Right cardiac atrium (tissue), 5 donors: ENCODE data around the gene FHOD1. TPM values are rescaled to one million over a fixed set of nuclear protein-coding genes. Genes with fewer than 3 reads are reported as not detected.
A peak's percentile ranks its signal among the peaks of the same experiment; 100 is the strongest.

ENCODE experiments used
- ATAC-seq, 2 donors: fragments of 200-7000 bp; cut with Tn5 transposase; one replicate each; pipeline versions ENCODE4 v1.8.0 to v1.9.1; 2020; ENCODE audit warnings: moderate library complexity in 2 of 2, mild to moderate bottlenecking in 1 of 2
- DNase-seq, 3 donors: peaks; one replicate each; pipeline ENCODE4 v3.0.0-alpha.2; 2020
- H3K27ac ChIP-seq: one replicate; pipeline ENCODE4 v1.5.1; 2013; ENCODE audit warnings: mild to moderate bottlenecking, low read length, control low read depth, moderate library complexity
- H3K27me3 ChIP-seq: one replicate; pipeline ENCODE4 v1.6.1; 2013; ENCODE audit not compliant: control insufficient read depth, insufficient read depth
- H3K4me1 ChIP-seq: one replicate; pipeline ENCODE4 v1.6.1; 2013; ENCODE audit warnings: low read length; ENCODE audit not compliant: control insufficient read depth, insufficient read depth
- H3K4me3 ChIP-seq: one replicate; pipeline ENCODE4 v1.5.1; 2013; ENCODE audit warnings: low read length, control low read depth
- H3K9me3 ChIP-seq: one replicate; pipeline ENCODE4 v1.6.1; 2013; ENCODE audit warnings: low read length; ENCODE audit not compliant: control insufficient read depth
- WGBS: extraction: QIAGEN DNeasy Blood & Tissue Kit; methylation state at CpG from one replicate; pipeline ENCODE4 v1.1.7; 2013; 5-methylcytosine and 5-hydroxymethylcytosine counted together
- intact Hi-C, 4 donors: fragments of 100-400 bp; cut with DNase I; formaldehyde crosslinking; loops; one replicate each; pipeline versions ENCODE4 v1.11.0 to v1.14.0; 2022 to 2023
- polyA plus RNA-seq: library from polyadenylated mRNA; stranded (reverse); fragments of 200-250 nt; gene quantifications from one replicate; pipeline ENCODE4 v1.2.3, GENCODE V29; 2013
- total RNA-seq, 4 donors: library from RNA; stranded (reverse); fragmentation: NEBNext Ultra II Directional; extraction: Animal tissue kit (Norgen Biotek cat#: 25700); gene quantifications; one replicate each; pipeline ENCODE4 v1.2.1, GENCODE V29; 2021
- donor health status: healthy with polysubstance abuse.
- donor health status: DM: no; HTN: yes; CAD: no.
- donor health status: DM: no; HTN: no; CAD: no.
- donor health status: DM: no; HTN: yes; CAD: no; lungs with severe emphysema.
- donor health status: DM: yes; HTN: yes; CAD: no.

Gene FHOD1
- total and polyA plus RNA-seq, 5 donors: 16.9 to 32.1 (median 20.5) TPM

- peak; percentile 59 to 83 (median 79) for DNase-seq
- H3K27me3 ChIP-seq: no peaks in the 10 kb centered on the region
- H3K4me1 ChIP-seq: peaks cover 12% of the 10 kb centered on the region
- 1% methylated on average over 75 of the region's 75 CpGs for WGBS
- intact Hi-C loops: no loop called here
- H3K4me3 ChIP-seq: peak within 1 kb of the TSS; percentile 58
- H3K9me3 ChIP-seq: no peaks in the 10 kb centered on the region
- no peak for ATAC-seq
- no peak within 1 kb of the TSS for H3K27ac ChIP-seq
Measured at GRCh38 chr16:67248401-67249177, 1.3 kb upstream of the FHOD1 start, which contains the start of gene SLC9A5. TSS of gene SLC9A5 (plus strand) at chr16:67248979. CDS start at chr16:67249015, 36 bp downstream.

GRCh38 chr16:67248073-67248400, 756 bp upstream of the FHOD1 start:
- H3K27ac ChIP-seq: no peak overlapping the region
- whole genome bisulfite sequencing: 5% methylated on average over 7 of the region's 7 CpGs
- DNase-seq (no peak), ATAC-seq (no peak)
- intact Hi-C loops: no loop called here
- H3K4me3 ChIP-seq: peak overlapping the region; percentile 58
- H3K27me3 ChIP-seq: no peaks in the 10 kb centered on the region
- H3K9me3 ChIP-seq: no peaks in the 10 kb centered on the region
- H3K4me1 ChIP-seq: peaks cover 16% of the 10 kb centered on the region

GRCh38 chr16:67246756-67247191, 507 bp downstream of the FHOD1 start:
- Histone ChIP-seq H3K4me3 (peak overlapping the region; percentile 56), H3K27me3 (no peaks in the 10 kb centered on the region), H3K4me1 (peaks cover 21% of the 10 kb centered on the region), H3K9me3 (no peaks in the 10 kb centered on the region), H3K27ac (peak overlapping the region; percentile 93)
- intact Hi-C loops: no loop called here
- ATAC-seq (peak in 1 of 2 donors; percentile 2), DNase-seq (no peak)
- under 1% methylated on average over 26 of the region's 26 CpGs for WGBS

- intact Hi-C loops: no loop called here
- DNase-seq (peak; percentile 81 to 94 (median 93)), ATAC-seq (peak; percentile 51 to 56)
- no peaks in the 10 kb centered on the region for H3K9me3 ChIP-seq
- peak overlapping the region; percentile 56 for H3K4me3 ChIP-seq
- peaks cover 26% of the 10 kb centered on the region for H3K4me1 ChIP-seq
- WGBS: under 1% methylated on average over 48 of the region's 48 CpGs
- no peaks in the 10 kb centered on the region for H3K27me3 ChIP-seq
- peak overlapping the region; percentile 93 for H3K27ac ChIP-seq
Measured at GRCh38 chr16:67246081-67246755, 1.1 kb downstream of the FHOD1 start.

- intact Hi-C loops: no loop called here
- Histone ChIP-seq H3K9me3 (no peaks in the 10 kb centered on the region), H3K4me3 (peak overlapping the region; percentile 56), H3K4me1 (peaks cover 28% of the 10 kb centered on the region), H3K27ac (peak overlapping the region; percentile 93), H3K27me3 (no peaks in the 10 kb centered on the region)
- ATAC-seq (no peak), DNase-seq (no peak)
- 7% methylated on average over 8 of the region's 8 CpGs for WGBS
Measured at GRCh38 chr16:67245674-67246080, 1.6 kb downstream of the FHOD1 start.

- peaks cover 28% of the 10 kb centered on the region for H3K4me1 ChIP-seq
- intact Hi-C loops: no loop called here
- no peak overlapping the region for H3K4me3 ChIP-seq
- no peak for DNase-seq
- H3K9me3 ChIP-seq: no peaks in the 10 kb centered on the region
- ATAC-seq: no peak
- H3K27me3 ChIP-seq: no peaks in the 10 kb centered on the region
- WGBS: 67% methylated on average over 4 of the region's 4 CpGs
- H3K27ac ChIP-seq: peak overlapping the region; percentile 93
Measured at GRCh38 chr16:67245186-67245585, 2.1 kb downstream of the FHOD1 start.

- Histone ChIP-seq H3K27ac (peak overlapping the region; percentile 93), H3K4me3 (no peak overlapping the region), H3K4me1 (peaks cover 28% of the 10 kb centered on the region), H3K27me3 (no peaks in the 10 kb centered on the region), H3K9me3 (no peaks in the 10 kb centered on the region)
- intact Hi-C loops: no loop called here
- WGBS: 12% methylated on average over 5 of the region's 5 CpGs
- peak; percentile 1 to 20 for ATAC-seq
- DNase-seq: peak; percentile 79 to 86 (median 83)
Measured at GRCh38 chr16:67244387-67245185, 2.7 kb downstream of the FHOD1 start.

GRCh38 chr16:67243481-67243880, 3.8 kb downstream of the FHOD1 start:
- ATAC-seq: no peak
- Histone ChIP-seq H3K4me3 (no peak overlapping the region), H3K27ac (peak overlapping the region; percentile 93), H3K4me1 (peaks cover 28% of the 10 kb centered on the region), H3K27me3 (no peaks in the 10 kb centered on the region), H3K9me3 (no peaks in the 10 kb centered on the region)
- WGBS: 60% methylated on average over 4 of the region's 4 CpGs
- intact Hi-C loops: no loop called here
- DNase-seq: peak; percentile 50 to 82 (median 77)

- intact Hi-C loops: no loop called here
- Histone ChIP-seq H3K9me3 (no peaks in the 10 kb centered on the region), H3K4me3 (no peak overlapping the region), H3K4me1 (peaks cover 28% of the 10 kb centered on the region), H3K27me3 (no peaks in the 10 kb centered on the region), H3K27ac (peak overlapping the region; percentile 86)
- WGBS: 56% methylated on average over 4 of the region's 4 CpGs
- no peak for ATAC-seq
- DNase-seq: peak in 1 of 3 donors; percentile 20
Measured at GRCh38 chr16:67242138-67242730, 5.0 kb downstream of the FHOD1 start.

GRCh38 chr16:67241008-67241900, 6.0 kb downstream of the FHOD1 start:
- WGBS: 41% methylated on average over 10 of the region's 10 CpGs
- DNase-seq (peak; percentile 79 to 92 (median 89)), ATAC-seq (peak; percentile 19 to 53)
- intact Hi-C loops: no loop called here
- H3K9me3 ChIP-seq: no peaks in the 10 kb centered on the region
- peak overlapping the region; percentile 86 for H3K27ac ChIP-seq
- H3K4me1 ChIP-seq: peaks cover 28% of the 10 kb centered on the region
- no peaks in the 10 kb centered on the region for H3K27me3 ChIP-seq
- no peak overlapping the region for H3K4me3 ChIP-seq
